Neural cell (in vitro differentiated cells): Measurements from ENCODE around the gene RBMS3. TPM values are rescaled to one million over a fixed set of nuclear protein-coding genes. Genes with fewer than 3 reads are reported as not detected.

Source experiments
- H2AFZ ChIP-seq: fragments of 200-600, 300-800 bp; sonication (generic), shearing (Covaris generic); 2 replicates; pipeline ENCODE4 v1.6.0; 2014; ENCODE audit warnings: low read depth, mild to moderate bottlenecking, antibody characterized with exemption, low read length, moderate library complexity
- H3F3A ChIP-seq: fragments of 200-600 bp; shearing (Covaris generic); 2 replicates; pipeline ENCODE4 v1.6.1; 2016; ENCODE audit warnings: mild to moderate bottlenecking, moderate library complexity, mixed read lengths, antibody characterized with exemption, low read length; ENCODE audit not compliant: insufficient read depth, poor library complexity, severe bottlenecking
- H3K27ac ChIP-seq: fragments of 200-600, 300-800 bp; sonication (generic), shearing (Covaris generic); 2 replicates; pipeline ENCODE4 v1.5.1; 2014; ENCODE audit warnings: mild to moderate bottlenecking, low read length, moderate library complexity
- H3K27me3 ChIP-seq: fragments of 300-800, 200-600 bp; sonication (generic), shearing (Covaris generic); 2 replicates; pipeline ENCODE4 v1.6.0; 2014; ENCODE audit warnings: mild to moderate bottlenecking, low read depth, low read length, moderate library complexity; ENCODE audit not compliant: insufficient read depth
- H3K36me3 ChIP-seq: fragments of 300-800, 200-600 bp; sonication (generic), shearing (Covaris generic); 2 replicates; pipeline ENCODE4 v1.5.1; 2014; ENCODE audit warnings: mild to moderate bottlenecking, antibody characterized with exemption, low read length, moderate library complexity; ENCODE audit not compliant: insufficient read depth
- H3K4me2 ChIP-seq: fragments of 300-800, 200-600 bp; sonication (generic), shearing (Covaris generic); 2 replicates; pipeline ENCODE4 v1.6.0; 2014; ENCODE audit warnings: mild to moderate bottlenecking, low read length
- H3K4me3 ChIP-seq: fragments of 300-800, 200-600 bp; sonication (generic), shearing (Covaris generic); 2 replicates; pipeline ENCODE4 v1.5.1; 2014; ENCODE audit warnings: mild to moderate bottlenecking, low read length, moderate library complexity
- H3K79me2 ChIP-seq: fragments of 200-600 bp; shearing (Covaris generic); replicated peaks from 2 replicates; pipeline ENCODE4 v1.6.0; 2014; ENCODE audit warnings: mild to moderate bottlenecking, low read length, moderate library complexity; ENCODE audit not compliant: insufficient read depth
- H3K9ac ChIP-seq: fragments of 300-800, 200-600 bp; sonication (generic), shearing (Covaris generic); 2 replicates; pipeline ENCODE4 v1.6.1; 2016; ENCODE audit warnings: mild to moderate bottlenecking, low read length, mixed read lengths
- H3K9me2 ChIP-seq: fragments of 200-600 bp; shearing (Covaris generic); 2 replicates; pipeline ENCODE4 v1.6.1; 2016; ENCODE audit warnings: mild to moderate bottlenecking, low read length, mixed read lengths; ENCODE audit not compliant: insufficient read depth
- H3K9me3 ChIP-seq: fragments of 200-600, 300-800 bp; sonication (generic), shearing (Covaris generic); 2 replicates; pipeline ENCODE4 v1.6.1; 2016; ENCODE audit warnings: mild to moderate bottlenecking, mixed run types, low read length, moderate library complexity, mixed read lengths
- H4K20me1 ChIP-seq: fragments of 200-600 bp; shearing (Covaris generic); 2 replicates; pipeline ENCODE4 v1.6.1; 2016; ENCODE audit warnings: mild to moderate bottlenecking, mixed run types; ENCODE audit not compliant: insufficient read depth
- CTCF ChIP-seq: fragments of 450-650 bp; IDR thresholded peaks from 2 replicates; pipeline ENCODE4 v1.5.1; 2014; ENCODE audit warnings: antibody characterized with exemption, mild to moderate bottlenecking, moderate library complexity; ENCODE audit not compliant: poor library complexity, severe bottlenecking
- EP300 ChIP-seq: fragments of 450-650 bp; conservative IDR thresholded peaks from 2 replicates; pipeline ENCODE4 v1.6.1; 2014; ENCODE audit warnings: antibody characterized with exemption, mild to moderate bottlenecking, moderate library complexity; ENCODE audit not compliant: poor library complexity, severe bottlenecking
- EZH2 ChIP-seq: fragments of 200-600, 300-800 bp; shearing (Covaris generic), sonication (generic); IDR thresholded peaks from 2 replicates; pipeline ENCODE4 v1.6.1; 2014; ENCODE audit warnings: antibody characterized with exemption, low read length, borderline replicate concordance, mild to moderate bottlenecking; ENCODE audit not compliant: insufficient read depth, poor library complexity, severe bottlenecking
- MXI1 ChIP-seq: fragments of 450-650 bp; conservative IDR thresholded peaks from 2 replicates; pipeline ENCODE4 v1.6.1; 2014; ENCODE audit warnings: antibody characterized with exemption, mild to moderate bottlenecking; ENCODE audit not compliant: poor library complexity, severe bottlenecking
- POLR2AphosphoS5 ChIP-seq: IDR thresholded peaks from 2 replicates; pipeline ENCODE4 v1.6.1; 2012
- RAD21 ChIP-seq: fragments of 450-650 bp; conservative IDR thresholded peaks from 2 replicates; pipeline ENCODE4 v1.6.1; 2014; ENCODE audit warnings: antibody characterized with exemption, mild to moderate bottlenecking, moderate library complexity
- SMC3 ChIP-seq: fragments of 450-650 bp; conservative IDR thresholded peaks from 2 replicates; pipeline ENCODE4 v1.6.1; 2014; ENCODE audit warnings: antibody characterized with exemption, mild to moderate bottlenecking, moderate library complexity; ENCODE audit not compliant: poor library complexity
- TAF1 ChIP-seq: IDR thresholded peaks from 2 replicates; pipeline ENCODE4 v1.6.1; 2012; ENCODE audit warnings: low read depth
- polyA plus RNA-seq: library from polyadenylated mRNA; depleted of rRNA; stranded (reverse); fragments of >200 nt; gene quantifications from 2 replicates; pipeline ENCODE4 v1.2.3, GENCODE V29; 2014
- TF ChIP-seq, protein P1 (sequence below): IDR thresholded peaks from 2 replicates; pipeline ENCODE4 v1.6.1; 2012; ENCODE audit warnings: borderline replicate concordance

RBMS3 gene
- polyA plus RNA-seq, 1 donor from 2014 or later, result 0.53 TPM

DNA sequence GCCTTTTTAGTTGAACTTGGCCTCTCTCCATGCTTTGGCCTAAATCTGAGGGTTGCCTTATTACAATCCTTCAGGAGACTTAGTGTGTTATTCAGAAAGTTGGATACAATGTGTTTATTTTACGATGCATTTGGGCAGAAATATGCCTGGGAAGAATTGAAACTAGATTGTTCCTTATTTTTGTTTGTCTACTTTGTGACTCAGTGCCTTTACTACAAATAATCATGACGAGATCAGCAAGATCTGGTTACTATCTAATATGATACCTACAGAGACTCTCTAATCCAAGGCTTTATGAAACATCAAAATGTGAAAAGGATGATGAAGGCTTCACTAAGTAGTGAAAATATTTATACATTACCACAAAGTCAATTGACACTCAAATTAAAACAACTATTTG, 82.2 kb downstream of the RBMS3 start:
- Histone ChIP-seq H3K27me3 (no peaks in the 10 kb centered on the region), H3K4me3 (no peak overlapping the region), H3F3A (no peaks in the 10 kb centered on the region), H4K20me1 (no peaks in the 10 kb centered on the region), H3K27ac (no peak overlapping the region), H3K79me2 (no peaks in the 10 kb centered on the region), H3K9ac (no peak overlapping the region), H3K4me2 (no peak overlapping the region), H3K9me2 (no peaks in the 10 kb centered on the region), H3K36me3 (no peaks in the 10 kb centered on the region), H2AFZ (no peak overlapping the region), H3K9me3 (no peaks in the 10 kb centered on the region)
- TF ChIP-seq EP300 (no peak), SMC3 (no peak), RAD21 (no peak), MXI1 (no peak), CTCF (no peak), TAF1 (no peak), POLR2AphosphoS5 (no peak), EZH2 (no peak)
- TF ChIP-seq, protein P1, sequence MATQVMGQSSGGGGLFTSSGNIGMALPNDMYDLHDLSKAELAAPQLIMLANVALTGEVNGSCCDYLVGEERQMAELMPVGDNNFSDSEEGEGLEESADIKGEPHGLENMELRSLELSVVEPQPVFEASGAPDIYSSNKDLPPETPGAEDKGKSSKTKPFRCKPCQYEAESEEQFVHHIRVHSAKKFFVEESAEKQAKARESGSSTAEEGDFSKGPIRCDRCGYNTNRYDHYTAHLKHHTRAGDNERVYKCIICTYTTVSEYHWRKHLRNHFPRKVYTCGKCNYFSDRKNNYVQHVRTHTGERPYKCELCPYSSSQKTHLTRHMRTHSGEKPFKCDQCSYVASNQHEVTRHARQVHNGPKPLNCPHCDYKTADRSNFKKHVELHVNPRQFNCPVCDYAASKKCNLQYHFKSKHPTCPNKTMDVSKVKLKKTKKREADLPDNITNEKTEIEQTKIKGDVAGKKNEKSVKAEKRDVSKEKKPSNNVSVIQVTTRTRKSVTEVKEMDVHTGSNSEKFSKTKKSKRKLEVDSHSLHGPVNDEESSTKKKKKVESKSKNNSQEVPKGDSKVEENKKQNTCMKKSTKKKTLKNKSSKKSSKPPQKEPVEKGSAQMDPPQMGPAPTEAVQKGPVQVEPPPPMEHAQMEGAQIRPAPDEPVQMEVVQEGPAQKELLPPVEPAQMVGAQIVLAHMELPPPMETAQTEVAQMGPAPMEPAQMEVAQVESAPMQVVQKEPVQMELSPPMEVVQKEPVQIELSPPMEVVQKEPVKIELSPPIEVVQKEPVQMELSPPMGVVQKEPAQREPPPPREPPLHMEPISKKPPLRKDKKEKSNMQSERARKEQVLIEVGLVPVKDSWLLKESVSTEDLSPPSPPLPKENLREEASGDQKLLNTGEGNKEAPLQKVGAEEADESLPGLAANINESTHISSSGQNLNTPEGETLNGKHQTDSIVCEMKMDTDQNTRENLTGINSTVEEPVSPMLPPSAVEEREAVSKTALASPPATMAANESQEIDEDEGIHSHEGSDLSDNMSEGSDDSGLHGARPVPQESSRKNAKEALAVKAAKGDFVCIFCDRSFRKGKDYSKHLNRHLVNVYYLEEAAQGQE, result no peak

GRCh38 chr3:29370021-29370420, 89.2 kb downstream of the RBMS3 start:
- H3F3A ChIP-seq, result no peaks in the 10 kb centered on the region
- no peaks in the 10 kb centered on the region for H3K9me3 ChIP-seq
- H3K27ac ChIP-seq, result no peak overlapping the region
- H3K9me2 ChIP-seq, result no peaks in the 10 kb centered on the region
- no peaks in the 10 kb centered on the region for H3K27me3 ChIP-seq
- no peak overlapping the region for H2AFZ ChIP-seq
- H3K9ac ChIP-seq, result no peak overlapping the region
- no peaks in the 10 kb centered on the region for H3K79me2 ChIP-seq
- H3K4me2 ChIP-seq, result no peak overlapping the region
- no peaks in the 10 kb centered on the region for H4K20me1 ChIP-seq
- TF ChIP-seq MXI1 (no peak), EZH2 (no peak), SMC3 (no peak), TAF1 (no peak), RAD21 (no peak), EP300 (no peak), CTCF (no peak), POLR2AphosphoS5 (no peak)
- TF ChIP-seq, protein P1, result no peak
- no peak overlapping the region for H3K4me3 ChIP-seq
- no peaks in the 10 kb centered on the region for H3K36me3 ChIP-seq
